Measurements from ENCODE around the gene CLRN1.

- no peak for TF ChIP-seq POLR2A (IDR thresholded peaks at IDR 0.05)
- TF ChIP-seq CTCF (IDR thresholded peaks at IDR 0.05): peak in 1 of 4 experiments; percentile 13
- TF ChIP-seq EP300 (IDR thresholded peaks at IDR 0.05): no peak
- no peak for TF ChIP-seq POLR2AphosphoS5 (IDR thresholded peaks at IDR 0.05)
These were observed 36.2 kb upstream of the CLRN1 start for GRCh38 chr3:151008699-151009098.
